GM19467 (cell line): ENCODE results near the gene MCM7.
"Not testable (repeated sequence)": the region's sequence is repeated elsewhere in the genome, so short reads cannot be mapped to it uniquely, and the experiment has no call there.

Experiments used
- ATAC-seq: cut with Tn5 transposase; IDR thresholded peaks from one replicate; pipeline ENCODE4 v1.9.1; 2021; ENCODE audit warnings: mild to moderate bottlenecking, moderate library complexity; ENCODE audit not compliant: unreplicated experiment

The MCM7 gene

DNA sequence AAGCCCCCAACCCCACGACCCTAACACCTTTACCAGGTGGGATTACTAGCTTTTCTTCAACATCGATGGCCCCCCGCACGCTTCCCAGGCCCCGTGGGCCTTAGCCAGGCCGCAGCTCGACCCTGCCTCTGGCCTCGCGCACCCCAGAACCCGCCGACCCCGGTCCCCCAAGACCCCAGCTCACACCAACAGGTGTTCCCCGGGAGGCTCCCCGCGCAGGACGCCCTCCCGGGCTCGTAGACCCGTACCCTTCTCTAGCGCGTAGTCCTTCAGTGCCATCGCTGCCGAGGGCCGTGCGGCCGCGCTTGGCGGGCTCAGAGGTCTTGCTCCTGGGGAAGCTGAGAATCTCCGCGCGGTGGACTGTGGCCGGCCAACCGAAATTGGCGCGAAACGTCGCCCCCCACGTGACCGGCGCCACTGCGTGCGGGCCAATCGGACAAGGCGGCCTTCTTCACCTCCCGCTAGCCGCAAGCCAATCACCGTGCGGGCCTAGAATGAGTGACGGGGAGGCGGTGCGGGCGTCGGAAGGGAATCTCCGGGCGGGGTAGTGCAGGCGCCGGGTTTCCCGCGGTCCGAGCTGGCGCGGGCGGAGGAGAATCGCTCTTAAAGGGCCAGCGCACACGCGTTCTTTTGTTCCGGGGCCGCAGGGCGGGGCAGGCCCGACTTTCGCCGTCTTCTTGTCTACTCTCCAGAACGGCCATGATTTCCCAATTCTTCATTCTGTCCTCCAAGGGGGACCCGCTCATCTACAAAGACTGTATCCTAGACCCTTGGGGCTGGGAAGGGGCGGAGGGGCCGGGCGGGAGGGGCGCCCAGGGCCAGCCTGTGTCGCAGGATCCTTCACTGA, at the start of gene MCM7, which contains the start of gene AP4M1:
Gene MCM7, minus strand, starts transcription at position 382 of the 847 bp plus-strand sequence. Its CDS starts 103 bp downstream, at position 279.
Gene AP4M1, plus strand, starts transcription at position 628 of the 847 bp plus-strand sequence. Its CDS starts 72 bp downstream, at position 700.
- ATAC-seq = peak; percentile 82

DNA sequence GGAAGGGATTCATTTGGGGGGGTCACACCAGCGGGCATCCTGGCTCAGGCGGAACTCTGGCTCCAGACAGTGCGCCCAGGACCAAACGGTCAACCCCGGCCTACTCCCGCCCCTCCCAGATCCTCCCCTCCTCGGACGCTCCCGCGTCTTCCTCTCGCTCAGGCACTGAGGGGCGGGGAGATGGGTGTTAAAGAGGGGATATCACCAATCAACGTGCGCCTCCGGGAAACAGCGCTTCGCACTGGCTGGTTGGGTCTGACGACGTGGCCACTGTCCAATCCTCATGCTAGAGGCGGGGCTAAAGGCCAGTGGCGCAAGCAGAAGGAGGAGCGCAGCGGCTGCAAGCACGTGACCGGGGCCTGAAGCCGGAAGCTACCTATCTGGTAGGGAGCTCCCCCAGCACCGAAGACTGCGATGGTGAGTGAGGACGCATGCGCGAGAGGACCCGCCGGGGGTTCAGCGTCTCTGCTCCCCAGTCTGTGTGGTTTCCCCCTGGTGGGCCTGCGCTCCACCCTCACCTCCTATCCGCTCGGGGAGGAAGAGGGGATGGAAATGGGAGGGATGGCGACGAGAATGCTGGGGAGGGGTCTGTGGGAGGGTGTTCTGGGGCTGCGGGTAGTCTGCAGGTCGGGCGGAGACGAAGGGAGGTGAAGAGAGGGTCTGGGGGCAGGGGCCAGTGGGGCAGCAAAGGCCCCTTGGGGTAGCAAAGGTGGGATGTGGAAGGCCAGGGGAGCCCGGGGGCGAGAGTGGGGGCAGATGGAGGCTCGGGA, 47.5 kb upstream of the MCM7 start, which contains the start of gene LAMTOR4:
Gene LAMTOR4, plus strand, starts transcription at position 360 of the 770 bp plus-strand sequence. Its CDS starts 55 bp downstream, at position 415.
- peak; percentile 97 for ATAC-seq

DNA sequence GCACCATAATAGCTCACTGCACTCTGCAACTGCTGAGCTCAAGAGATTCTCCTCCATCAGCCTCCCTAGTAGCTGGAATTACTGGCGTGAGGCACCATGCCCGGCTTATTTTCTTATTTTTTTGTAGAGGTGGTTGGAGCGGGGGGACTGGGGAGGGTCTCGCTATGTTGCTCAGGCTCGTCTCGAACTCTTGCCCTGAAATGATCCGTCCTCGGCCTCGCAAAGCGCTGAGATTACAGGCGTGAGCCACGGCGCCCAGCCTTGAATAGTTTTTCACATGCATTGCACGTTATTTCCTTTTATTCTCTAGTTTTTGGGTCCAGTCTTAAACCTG, 47.0 kb upstream of the MCM7 start:
- no peak for ATAC-seq

DNA sequence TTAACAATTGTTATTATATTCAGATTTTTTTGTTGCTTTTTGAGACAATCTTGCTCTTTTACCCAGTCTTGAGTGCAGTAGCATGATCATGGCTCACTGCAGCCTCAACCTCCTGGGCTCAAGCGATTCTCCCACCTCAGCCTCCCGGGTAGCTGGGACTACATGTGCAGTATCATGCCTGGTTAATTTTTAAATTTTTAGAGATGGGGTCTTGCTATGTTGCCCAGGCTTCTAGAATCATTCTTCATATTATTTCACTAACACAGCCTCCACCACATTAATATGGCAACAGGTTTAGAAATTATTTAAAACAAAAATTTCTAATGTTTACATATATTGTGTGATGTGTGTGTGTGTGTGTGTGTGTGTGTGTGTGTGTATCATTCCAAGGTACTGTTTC, 46.1 kb upstream of the MCM7 start:
- ATAC-seq = no peak

DNA sequence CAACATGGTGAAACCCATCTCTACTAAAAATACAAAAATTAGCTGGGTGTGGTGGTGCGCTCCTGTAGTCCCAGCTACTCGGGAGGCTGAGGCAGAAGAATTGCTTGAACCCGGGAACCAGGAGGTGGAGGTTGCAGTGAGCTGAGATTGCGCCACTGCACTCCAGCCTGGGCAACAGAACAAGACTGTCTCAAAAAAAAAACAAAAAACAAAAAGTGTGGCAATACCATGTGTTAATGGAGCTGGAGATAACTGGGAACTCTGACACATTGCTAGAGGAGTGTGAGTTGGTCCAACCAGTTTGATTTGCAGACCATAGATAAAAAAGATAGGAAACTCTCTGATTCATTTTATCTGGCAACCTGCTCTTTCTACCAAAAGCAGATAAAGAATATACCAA, 45.2 kb upstream of the MCM7 start:
- not testable (repeated sequence) for ATAC-seq

DNA sequence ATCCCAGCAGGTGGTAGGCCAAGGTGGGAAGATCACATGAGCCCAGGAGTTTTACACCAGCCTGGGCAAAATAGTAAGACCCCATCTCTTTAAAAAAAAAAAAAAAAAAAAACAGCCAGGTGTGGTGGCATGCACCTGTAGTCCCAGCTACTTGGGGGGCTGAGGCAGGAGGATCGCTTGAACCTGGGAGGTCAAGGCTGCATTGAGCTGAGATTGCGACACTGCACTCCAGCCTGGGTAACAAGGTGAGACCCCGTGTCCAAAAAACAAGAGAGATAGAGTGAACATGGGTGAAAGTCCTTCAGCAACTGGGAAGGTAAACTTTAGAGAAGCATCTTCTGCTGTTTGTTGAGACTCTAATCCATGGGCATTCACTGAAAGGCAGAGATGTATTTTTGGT, 41.3 kb upstream of the MCM7 start:
- ATAC-seq = no peak

DNA sequence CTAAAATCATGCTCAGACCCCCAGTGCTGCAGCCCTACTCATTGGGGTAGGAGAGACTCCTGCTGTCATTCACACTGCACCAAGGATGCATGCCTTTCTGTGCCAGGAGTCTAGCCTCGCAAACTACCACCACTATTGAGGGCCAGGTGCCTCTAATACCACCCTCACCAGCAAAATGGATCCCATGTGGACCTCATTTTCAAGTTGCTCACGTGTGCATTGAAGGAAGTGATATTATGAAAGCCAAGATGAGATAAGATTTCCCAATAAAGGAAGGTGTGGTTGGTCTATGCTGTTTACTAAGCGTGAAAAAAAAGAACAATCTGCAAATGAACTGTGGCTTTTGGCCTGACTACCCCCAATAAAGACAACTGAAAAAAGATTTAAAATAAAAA, 40.4 kb upstream of the MCM7 start:
- ATAC-seq = no peak

DNA sequence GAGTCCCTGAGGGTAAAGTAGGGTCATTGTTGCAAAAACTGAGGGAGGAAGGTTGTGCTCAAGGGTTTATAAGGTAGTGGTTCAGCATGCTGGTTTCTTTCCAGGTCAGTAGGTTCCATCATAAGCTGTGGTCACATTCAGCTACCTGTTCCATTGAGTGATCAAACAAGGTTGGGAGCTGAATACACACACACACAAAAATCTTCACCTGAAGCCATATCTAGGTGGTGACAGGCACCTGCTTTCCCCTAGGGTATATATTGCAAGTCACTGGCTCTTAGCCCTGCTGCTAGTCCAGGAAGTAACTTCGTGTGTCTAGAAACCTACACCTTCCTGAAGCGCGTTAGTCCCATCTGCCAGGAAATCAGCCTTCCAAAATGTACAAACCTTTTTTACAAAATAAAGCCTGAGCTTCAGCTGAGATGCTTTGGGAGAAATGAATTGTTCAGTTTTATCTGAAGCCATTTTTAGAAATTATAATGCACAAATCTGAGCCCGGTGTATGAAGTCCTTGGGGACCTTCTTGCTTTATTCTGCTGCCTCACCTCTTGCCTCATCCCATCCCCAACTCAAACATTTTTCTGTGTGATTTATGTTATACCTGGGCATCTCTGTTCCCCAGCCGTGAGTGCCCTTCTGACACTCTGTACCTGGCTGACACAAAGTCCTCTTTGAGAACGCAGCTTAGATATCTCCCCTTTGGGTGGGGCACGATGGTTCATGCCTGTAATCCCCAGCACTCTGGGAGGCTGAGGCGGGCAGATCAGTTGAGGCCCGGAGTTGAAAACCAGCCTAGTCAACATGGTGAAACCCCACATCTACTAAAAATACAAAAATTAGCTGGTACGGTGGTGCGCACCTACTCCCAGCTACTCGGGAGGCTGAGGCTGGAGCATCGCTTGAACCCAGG, 36.9 kb upstream of the MCM7 start:
- ATAC-seq = no peak

DNA sequence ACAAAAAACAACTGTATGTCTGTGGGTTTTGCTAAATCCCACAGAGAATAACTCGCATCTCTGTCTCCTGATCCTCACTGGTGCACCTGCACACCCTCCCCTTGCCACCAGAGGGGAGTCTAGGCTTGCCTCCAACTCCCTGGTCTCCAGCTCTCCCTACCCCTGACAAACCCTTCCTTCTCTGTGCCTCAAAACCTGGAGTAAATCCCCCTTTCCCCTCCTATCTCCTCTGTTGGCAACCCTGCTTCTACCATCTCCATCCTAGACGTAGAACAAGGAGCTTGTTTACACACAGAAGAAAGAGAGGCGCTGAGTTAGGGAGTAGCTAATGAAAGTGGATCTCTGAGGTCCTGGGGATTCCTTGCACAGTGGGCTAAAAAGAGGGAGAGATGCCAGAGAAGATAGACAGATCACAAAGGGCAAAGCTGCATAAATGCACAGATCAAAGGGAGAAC, 31.5 kb upstream of the MCM7 start:
- ATAC-seq = peak; percentile 50

DNA sequence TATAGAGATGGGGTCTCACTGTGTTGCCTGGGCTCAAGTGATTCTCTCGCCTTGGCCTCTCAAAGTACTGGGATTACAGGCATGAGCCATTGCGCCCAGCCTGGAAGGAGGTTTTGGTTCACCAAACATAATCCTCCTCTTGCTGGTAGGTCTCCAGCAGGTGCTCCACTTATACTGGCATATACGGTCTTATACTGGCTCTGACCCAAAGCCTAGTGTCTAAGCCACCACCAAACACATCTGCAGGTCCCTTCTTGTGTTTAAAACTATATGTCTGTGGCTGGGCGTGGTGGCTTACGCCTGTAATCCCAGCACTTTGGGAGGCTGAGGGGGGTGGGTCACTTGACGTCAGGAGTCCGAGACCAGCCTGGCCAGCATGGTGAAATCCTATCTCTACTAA, 30.9 kb upstream of the MCM7 start:
- ATAC-seq = no peak

DNA sequence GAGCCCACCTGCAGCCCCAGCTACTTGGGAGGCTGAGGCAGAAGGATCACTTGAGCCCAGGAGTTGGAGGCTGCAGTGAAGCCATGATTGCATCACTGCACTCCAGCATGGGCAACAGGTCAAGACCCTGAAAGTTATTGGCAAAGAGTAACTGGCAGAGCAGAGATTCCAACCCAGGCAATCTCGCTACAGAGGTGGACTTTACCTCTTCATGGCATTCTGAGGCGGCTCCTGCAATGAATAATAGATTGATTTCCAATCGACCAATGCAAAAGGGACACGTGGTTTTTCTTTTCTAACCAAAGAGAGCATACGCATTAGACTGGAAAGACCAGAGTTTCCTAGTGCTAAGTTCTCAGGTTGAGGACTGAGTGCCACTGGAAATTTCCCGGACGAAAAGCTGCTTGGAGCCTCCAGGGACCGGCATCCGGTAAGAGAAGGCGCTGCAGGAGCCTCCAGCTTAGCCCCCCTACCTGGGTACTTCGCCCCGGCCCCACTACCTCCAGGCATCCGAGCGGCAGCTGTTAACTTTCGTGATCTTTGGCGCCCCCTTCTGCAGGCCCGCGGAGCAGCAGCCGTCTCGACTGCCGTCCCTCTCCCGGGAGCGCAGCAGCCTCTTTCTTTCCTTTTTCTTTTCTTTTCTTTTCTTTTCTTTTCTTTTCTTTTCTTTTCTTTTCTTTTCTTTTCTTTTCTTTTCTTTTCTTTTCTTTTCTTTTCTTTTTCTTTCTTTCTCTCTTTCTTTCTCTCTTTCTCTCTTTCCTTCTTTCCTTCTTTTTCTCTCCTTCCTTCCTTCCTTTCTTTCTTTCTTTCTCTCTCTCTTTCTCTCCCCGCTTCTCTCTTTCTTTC, 29.6 kb upstream of the MCM7 start:
- no peak for ATAC-seq

DNA sequence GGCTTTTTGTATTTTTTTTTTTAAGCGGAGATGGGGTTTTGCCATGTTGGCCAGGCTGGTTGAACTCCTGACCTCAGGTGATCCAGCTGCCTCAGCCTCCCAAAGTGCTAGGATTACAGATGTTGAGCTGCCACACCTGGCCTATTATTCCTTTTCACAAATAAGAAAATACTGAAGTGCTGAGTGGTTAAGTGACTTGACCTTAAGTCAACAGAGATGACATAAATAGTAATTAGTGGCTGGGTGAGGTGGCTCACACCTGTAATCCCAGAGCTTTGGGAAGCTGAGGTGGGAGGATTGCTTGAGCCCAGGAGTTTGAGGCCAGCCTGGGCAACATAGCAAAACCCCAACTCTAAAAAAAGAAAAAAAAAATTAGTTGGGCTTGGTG, 29.0 kb upstream of the MCM7 start:
- ATAC-seq = not testable (repeated sequence)

DNA sequence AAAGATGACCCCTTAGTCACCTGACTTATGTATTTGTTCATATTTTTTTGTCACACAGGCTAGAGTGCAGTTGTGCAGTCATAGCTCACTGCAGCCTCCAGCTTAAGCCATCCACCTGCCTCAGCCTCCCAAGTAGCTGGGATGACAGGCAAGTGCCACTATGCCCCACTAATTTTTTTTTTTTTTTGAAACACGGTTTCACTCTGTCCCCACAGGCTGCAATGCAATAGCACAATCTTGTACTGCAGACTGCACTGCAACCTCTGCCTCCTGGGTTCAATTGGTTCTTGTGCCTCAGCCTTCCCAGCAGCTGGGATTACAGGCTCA, 27.4 kb upstream of the MCM7 start:
- ATAC-seq = no peak

DNA sequence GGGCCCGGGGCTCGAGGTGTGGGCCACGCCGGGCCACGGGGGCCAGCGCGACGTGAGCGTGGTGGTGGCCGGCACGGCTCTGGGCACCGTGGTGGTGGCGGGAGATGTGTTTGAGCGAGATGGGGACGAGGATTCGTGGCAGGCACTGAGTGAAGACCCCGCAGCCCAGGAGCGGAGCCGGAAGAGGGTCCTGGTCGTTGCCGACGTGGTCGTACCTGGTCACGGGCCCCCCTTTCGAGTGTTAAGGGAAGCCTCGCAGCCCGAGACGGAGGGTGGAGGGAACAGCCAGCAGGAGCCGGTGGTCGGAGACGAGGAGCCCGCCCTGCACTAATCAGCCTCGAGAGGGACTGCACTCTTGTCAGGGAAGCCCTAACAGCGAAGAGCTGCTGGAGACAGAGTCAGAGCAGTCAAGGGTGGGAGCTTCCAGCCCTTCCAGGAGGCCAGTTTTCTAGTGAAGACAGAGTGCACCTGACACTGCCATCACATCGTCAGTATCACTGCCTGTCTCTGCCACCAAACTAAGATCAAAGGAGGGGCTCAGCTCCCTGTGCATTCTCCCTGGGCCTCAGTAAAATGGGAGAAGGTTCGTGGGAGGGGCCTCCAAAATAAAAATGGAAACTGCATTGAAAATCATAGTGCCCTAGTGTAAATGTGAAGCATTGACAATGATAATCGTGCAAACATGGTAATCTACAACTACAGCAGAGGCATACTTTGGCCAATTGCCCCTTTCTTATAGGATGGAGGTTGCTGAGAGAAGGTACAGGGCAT, 26.9 kb upstream of the MCM7 start:
- no peak for ATAC-seq

DNA sequence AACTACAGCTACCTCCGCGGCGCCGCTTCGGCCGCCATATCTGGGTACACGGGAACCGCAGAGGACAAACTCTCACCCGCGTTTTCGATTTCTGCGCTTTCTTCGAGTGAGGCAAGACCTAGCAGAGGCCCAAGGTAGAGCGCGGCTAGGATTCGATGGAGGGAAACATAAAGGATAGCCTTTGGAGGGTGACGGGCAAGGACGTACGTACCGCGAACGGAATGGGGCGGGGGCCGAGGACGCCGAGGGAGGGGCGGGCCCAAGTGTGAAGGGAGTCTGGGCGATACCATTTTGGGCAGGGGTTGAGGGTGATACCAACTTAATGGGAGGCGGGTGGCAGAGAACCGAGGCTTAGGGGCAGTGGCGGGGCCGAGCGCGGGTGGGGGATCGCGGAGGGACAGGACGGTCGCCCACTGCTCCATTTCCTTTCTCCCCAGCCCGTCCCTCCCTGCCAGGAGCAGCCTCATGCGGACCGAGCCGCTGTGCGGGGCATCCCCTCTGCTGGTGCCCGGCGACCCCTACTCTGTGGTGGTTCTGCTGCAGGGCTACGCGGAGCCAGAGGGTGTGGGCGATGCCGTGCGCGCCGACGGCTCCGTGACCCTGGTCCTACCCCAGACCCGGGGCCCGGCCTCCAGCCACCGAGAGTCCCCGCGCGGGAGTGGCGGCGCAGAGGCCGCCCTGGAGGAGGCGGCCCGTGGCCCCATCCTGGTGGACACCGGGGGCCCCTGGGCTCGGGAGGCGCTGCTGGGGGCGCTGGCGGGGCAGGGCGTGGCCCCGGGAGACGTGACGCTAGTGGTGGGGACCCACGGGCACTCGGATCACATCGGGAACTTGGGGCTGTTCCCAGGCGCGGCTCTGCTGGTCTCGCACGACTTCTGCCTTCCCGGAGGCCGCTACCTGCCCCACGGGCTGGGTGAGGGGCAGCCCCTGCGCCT, 26.0 kb upstream of the MCM7 start, which contains the start of gene MBLAC1:
Gene MBLAC1, plus strand, starts transcription at position 37 of the 935 bp plus-strand sequence. Its CDS starts 429 bp downstream, at position 466.
- peak; percentile 55 for ATAC-seq

DNA sequence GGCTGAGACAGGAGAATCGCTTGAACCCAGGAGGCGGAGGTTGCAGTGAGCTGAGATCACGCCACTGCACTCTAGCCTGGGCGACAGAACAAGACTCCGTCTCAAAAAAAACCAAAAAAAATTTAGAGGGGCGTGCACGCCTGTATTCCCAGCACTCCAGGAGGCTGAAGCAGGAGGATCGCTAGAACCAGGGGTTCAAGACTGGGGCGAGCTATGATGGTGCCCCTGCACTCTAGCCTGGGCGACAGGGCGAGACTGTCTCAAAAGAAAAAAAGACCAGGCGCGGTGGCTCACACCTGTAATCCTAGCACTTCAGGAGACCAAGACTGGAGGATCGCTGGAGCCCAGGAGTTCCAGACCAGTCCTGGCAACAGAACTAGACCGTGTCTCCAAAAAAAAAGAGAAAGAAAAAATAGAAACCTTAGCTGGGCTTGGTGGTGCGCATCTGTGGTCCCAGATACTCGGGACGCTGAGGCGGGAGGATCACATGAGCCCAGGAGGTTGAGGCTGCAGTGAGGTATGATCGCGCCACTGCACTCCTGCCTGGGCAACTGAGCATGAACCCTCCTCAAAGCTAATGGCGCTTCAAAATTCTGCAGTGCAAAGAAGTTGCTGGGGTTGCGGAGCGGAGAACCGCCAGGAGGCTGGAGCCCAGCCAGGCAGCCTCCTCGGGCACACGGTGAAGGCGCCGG, 25.2 kb upstream of the MCM7 start:
- ATAC-seq = peak; percentile 5
